ENCODE measurements around the gene ZRANB3.
"Not testable (repeated sequence)": the region's sequence is repeated elsewhere in the genome, so short reads cannot be mapped to it uniquely, and the experiment has no call there.

Gene ZRANB3

GRCh38 chr2:135485441-135485840, 45.6 kb downstream of the ZRANB3 start:
- DNase-seq: no peak

GRCh38 chr2:135475128-135475527, 55.9 kb downstream of the ZRANB3 start:
- no peak for DNase-seq

- DNase-seq: peak; percentile 60 to 77
Observed at GRCh38 chr2:135473567-135473966, 57.5 kb downstream of the ZRANB3 start.

GRCh38 chr2:135471106-135471505, 59.9 kb downstream of the ZRANB3 start:
- DNase-seq: no peak

- no peak for DNase-seq
Observed at GRCh38 chr2:135457279-135457678, 73.7 kb downstream of the ZRANB3 start.

- DNase-seq: no peak
Observed at GRCh38 chr2:135456835-135457234, 74.2 kb downstream of the ZRANB3 start.

GRCh38 chr2:135456431-135456830, 74.6 kb downstream of the ZRANB3 start:
- DNase-seq: no peak

GRCh38 chr2:135454608-135455007, 76.4 kb downstream of the ZRANB3 start:
- DNase-seq: no peak

GRCh38 chr2:135453027-135453426, 78.0 kb downstream of the ZRANB3 start:
- DNase-seq: not testable (repeated sequence)

GRCh38 chr2:135451966-135452365, 79.1 kb downstream of the ZRANB3 start:
- no peak for DNase-seq

- DNase-seq: not testable (repeated sequence)
Observed at GRCh38 chr2:135443013-135443412, 88.0 kb downstream of the ZRANB3 start.

GRCh38 chr2:135435155-135435554, 95.9 kb downstream of the ZRANB3 start:
- DNase-seq: not testable (repeated sequence)

- no peak for DNase-seq
Observed at GRCh38 chr2:135424849-135425248, 106.2 kb downstream of the ZRANB3 start.

- DNase-seq: no peak
Observed at GRCh38 chr2:135422898-135423297, 108.1 kb downstream of the ZRANB3 start.

- no peak for DNase-seq
Observed at GRCh38 chr2:135411646-135412045, 119.4 kb downstream of the ZRANB3 start.

- peak; percentile 28 to 42 for DNase-seq
Observed at GRCh38 chr2:135409436-135409835, 121.6 kb downstream of the ZRANB3 start.

- not testable (repeated sequence) for DNase-seq
Observed at GRCh38 chr2:135396259-135396658, 134.8 kb downstream of the ZRANB3 start.

GRCh38 chr2:135386993-135387392, 144.0 kb downstream of the ZRANB3 start:
- no peak for DNase-seq

- DNase-seq: no peak
Observed at GRCh38 chr2:135378591-135378990, 152.4 kb downstream of the ZRANB3 start.

- DNase-seq: no peak
Observed at GRCh38 chr2:135373702-135374101, 157.3 kb downstream of the ZRANB3 start.

GRCh38 chr2:135349941-135350340, 181.1 kb downstream of the ZRANB3 start:
- no peak for DNase-seq

GRCh38 chr2:135348096-135348704, 182.8 kb downstream of the ZRANB3 start:
- DNase-seq: not testable (repeated sequence)

- DNase-seq: no peak
Observed at GRCh38 chr2:135337071-135337470, 193.9 kb downstream of the ZRANB3 start.

GRCh38 chr2:135335256-135335655, 195.8 kb downstream of the ZRANB3 start:
- no peak for DNase-seq

- DNase-seq: no peak
Observed at GRCh38 chr2:135327146-135327545, 203.9 kb downstream of the ZRANB3 start.

Measured in Kasumi-1 (cell line).